SHP77 (cell line): ENCODE results near the gene HS3ST4.

Experiments used
- DNase-seq, 2 experiments: peaks; one replicate each; lab custom pipeline; 2025; lab: John Stamatoyannopoulos, UW

The HS3ST4 gene

GRCh38 chr16:26102369-26102768 lies 410.6 kb downstream of the HS3ST4 start:
- DNase-seq: no peak

GRCh38 chr16:26108836-26109505 lies 417.2 kb downstream of the HS3ST4 start:
- no peak for DNase-seq

GRCh38 chr16:26111900-26112299 lies 420.1 kb downstream of the HS3ST4 start:
- no peak for DNase-seq

- DNase-seq: no peak
Observed at GRCh38 chr16:26118575-26118974, 426.8 kb downstream of the HS3ST4 start.

DNA sequence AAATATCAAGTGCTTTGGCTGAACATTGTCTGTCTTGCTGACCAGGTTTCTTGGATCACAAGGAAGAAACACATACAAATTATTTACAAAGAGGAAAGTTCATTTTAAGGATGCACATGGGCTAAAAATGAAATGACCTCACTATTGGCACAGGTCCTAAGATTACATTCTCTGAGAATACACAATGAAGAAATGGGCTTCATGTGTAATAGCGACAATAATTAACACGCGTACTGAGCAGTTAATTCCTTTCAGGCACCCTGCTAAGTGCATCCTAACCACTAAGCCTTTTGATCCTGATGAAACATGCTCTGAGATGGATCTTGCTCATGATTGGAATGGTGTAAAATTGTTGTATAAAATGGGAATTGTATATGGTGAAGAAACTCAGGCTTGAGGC lies 429.0 kb downstream of the HS3ST4 start:
- no peak for DNase-seq

DNA sequence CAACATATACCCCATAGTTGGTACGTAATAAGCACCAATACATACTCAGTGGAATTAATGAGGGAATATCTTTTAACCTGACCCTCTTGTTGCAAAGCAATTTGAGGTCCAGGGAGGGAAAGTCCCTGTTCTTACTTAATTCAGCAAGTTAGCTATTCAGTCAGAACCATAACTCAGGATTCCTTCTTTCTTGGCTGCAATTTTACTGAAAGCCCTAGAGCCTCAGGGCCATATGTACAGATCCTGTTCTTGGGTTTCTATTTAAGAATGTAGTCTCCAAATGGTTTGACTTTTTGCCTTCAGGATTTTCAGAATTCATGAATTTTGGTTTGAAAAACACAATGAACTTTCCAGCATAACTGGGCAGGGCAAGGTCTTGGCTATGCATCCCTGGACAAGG lies 436.5 kb downstream of the HS3ST4 start:
- DNase-seq: no peak

DNA sequence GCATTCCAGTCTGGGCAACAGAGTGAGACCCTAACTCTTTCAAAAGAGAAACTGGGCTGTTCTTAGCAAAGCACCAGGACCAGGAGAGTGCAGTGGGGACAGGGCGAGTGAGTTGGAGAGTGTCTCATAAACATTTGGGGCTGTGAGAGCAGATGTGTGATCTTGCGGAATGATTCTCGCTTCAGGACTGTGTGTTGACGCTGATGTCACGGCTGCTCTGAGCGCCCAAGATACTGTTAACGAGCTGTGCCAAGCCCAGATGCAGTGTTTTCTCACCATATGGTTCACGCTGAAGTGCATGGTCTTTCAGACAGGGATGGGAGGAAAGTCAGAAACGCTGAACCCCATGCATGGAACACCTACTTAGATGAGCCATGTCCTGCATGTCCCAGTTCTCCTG lies 438.2 kb downstream of the HS3ST4 start:
- DNase-seq: no peak

- no peak for DNase-seq
Observed at GRCh38 chr16:26133416-26134093, 441.8 kb downstream of the HS3ST4 start.

DNA sequence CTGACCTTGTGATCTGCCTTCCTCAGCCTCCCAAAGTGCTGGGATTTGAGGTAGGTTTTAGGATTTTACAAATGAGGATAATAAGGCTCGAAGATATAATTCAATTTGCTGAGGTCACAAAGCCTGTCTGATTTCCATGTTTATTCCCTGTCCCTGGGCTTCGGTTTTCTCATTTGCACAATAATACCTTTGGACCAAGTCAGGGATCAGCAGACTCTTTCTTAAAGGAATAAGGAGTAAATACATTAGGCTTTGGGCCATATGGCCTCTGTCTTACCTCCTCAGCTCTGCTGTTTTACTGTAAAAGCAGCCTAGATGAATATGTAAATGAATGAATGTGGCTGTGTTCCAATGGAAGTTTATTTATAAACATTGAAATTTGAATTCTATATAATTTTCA lies 442.8 kb downstream of the HS3ST4 start:
- no peak for DNase-seq

- DNase-seq: no peak
Observed at GRCh38 chr16:26137956-26138355, 446.2 kb downstream of the HS3ST4 start.

DNA sequence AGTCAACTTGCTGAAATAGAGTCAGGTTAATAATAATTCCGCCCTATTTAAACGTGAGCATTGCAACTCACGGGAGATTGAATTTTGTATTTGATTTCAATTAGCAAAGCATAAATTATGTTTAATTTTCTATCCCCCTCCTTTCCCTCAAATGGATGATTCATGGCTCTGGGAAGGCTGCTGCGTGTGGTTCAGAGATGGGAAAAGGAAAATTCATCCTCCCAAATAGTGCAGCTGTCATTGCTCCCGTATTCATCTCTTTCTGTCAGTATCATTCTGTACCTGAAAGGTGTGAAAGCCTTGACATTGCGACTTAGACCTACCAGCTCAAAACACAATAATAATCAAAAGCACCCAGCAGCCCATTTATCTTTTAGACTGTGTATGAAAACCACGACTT lies 447.3 kb downstream of the HS3ST4 start:
- no peak for DNase-seq

GRCh38 chr16:26139884-26140283 lies 448.1 kb downstream of the HS3ST4 start:
- DNase-seq: no peak

GRCh38 chr16:26149364-26150190 lies 457.8 kb downstream of the HS3ST4 start:
- no peak for DNase-seq

GRCh38 chr16:26155221-26155620 lies 463.5 kb downstream of the HS3ST4 start:
- no peak for DNase-seq

DNA sequence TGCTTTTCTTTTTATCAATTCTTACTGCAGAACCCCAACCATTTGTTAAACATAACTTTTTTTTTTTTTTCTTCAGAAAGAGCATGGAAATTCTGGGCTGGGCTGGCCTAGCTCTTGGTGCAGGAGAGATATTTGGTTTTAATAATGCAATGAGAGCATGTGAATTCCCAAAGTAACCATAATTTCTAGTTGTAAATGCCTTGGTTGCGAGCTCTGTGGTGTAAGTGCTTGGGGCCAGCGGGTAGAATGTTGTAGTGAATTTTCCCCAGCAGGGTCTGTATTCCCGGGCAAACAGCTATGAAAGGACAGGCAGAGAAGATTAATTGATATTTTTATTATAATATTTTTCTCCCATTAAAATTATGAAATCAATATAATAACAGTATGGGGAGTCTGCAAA lies 465.6 kb downstream of the HS3ST4 start:
- no peak for DNase-seq

GRCh38 chr16:26158142-26158759 lies 466.5 kb downstream of the HS3ST4 start:
- DNase-seq: no peak

DNA sequence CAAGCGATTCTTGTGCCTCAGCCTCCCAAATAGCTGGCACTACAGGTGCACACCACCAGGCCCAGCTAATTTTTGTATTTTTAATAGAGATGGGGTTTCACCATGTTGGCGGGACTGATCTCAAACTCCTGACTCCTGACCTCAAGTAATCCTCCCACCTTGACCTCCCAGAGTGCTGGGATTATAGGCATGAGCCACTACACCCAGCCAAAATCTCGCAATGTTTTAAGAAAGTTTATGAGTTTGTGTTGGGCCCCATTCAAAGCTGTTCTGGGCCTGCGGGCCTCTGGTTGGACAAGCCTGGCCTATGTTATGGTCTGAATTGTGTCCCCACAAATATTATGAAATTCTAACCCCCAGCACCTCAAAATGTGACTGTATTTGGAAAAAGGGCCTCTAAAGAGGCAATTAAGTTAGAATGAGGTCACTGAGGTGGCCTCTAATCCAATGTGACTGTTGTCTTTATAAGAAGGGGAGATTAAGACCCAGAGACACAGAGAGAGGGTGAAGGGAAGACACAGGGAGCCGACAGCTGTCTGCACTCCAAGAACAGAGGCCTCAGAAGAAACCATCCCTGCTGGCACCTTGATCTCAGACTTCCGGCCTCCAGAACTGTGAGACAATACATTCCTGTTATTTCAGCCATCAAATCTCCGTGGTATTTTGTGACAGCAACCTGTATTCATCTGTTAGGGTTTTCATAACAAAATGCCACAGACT lies 469.9 kb downstream of the HS3ST4 start:
- no peak for DNase-seq

GRCh38 chr16:26169473-26169872 lies 477.7 kb downstream of the HS3ST4 start:
- DNase-seq: no peak

GRCh38 chr16:26175944-26176343 lies 484.2 kb downstream of the HS3ST4 start:
- DNase-seq: no peak

DNA sequence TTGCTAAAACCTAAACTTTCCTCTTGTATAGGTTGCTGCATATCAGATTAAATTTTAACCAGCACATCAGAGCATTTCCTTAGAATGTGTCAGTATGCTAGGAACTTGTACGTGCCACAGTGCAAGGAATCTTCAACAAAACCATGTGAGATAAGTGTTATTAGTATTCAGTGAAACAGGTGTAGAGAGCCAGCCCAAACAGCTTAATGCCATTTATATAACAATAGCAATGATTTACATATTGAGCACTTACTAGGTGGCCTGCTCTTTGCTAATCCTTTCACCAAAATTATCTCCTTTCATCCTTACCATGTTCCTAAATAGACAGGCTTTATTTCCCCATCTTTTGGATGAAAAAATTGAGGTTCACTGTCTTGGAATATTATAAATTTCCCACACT lies 485.7 kb downstream of the HS3ST4 start:
- no peak for DNase-seq

DNA sequence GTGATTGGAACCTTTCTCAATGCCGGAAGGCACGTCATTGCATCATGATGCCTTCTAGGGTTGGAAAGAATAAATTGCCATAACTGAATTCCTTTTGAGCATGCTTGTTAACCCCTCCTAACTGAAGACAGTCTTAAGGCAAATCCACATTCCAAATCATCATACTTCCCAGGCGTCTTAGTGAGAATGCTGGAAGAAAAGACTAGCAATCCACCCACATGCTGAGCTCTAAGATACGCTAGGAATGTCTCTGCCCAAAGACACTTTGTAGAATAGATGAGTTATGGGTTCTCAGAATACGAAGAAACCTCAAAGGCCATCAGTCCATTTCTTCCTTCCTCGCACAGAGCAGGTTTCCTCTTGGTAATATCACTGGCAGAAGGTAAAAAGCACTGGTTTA lies 486.5 kb downstream of the HS3ST4 start:
- no peak for DNase-seq

DNA sequence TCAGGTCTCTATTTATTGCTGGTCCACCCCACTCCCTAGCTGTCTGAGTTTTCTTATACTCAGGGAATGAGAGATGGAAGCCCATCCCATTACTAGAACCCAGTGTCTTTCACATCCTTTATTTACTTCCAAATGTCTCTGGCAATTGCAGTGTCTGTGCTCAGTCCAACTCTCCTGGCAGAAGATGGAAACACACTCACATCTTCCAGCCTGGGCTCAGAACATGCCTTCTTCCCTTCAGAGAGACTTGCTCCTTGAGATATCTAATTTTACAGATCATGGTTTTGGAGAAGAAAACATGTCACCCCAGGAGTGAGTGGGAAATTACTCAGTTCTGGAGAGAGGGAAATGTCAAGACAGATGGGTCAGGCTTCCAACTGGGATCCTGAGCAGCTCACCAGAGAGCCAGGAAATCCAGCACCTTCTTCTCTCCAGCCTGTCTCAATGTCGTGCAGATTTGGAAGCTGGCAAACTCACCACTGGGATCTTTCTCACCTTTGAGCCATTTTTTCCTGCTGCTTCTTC lies 494.4 kb downstream of the HS3ST4 start:
- no peak for DNase-seq
